CD4-positive, alpha-beta T cell (primary cell): ENCODE measurements around the gene WDR76. TPM values are rescaled to one million over a fixed set of nuclear protein-coding genes. Genes with fewer than 3 reads are reported as not detected.

Experiments
- ATAC-seq: fragments of 200-7000 bp; cut with Tn5 transposase; one replicate; pipeline ENCODE4 v1.10.0; 2022; ENCODE audit warnings: mild to moderate bottlenecking; ENCODE audit not compliant: poor library complexity
- CTCF ChIA-PET: fragments of 350-600 bp; sonication (Branson Sonifier 250); formaldehyde crosslinking; loops from one replicate; lab custom pipeline; 2021; ENCODE audit warnings: antibody characterized with exemption, inconsistent platforms; lab: Charles Lee
- POLR2A ChIA-PET: fragments of 350-600 bp; sonication (Branson Sonifier 250); formaldehyde crosslinking; loops from one replicate; lab custom pipeline; 2021; ENCODE audit warnings: antibody characterized with exemption, inconsistent platforms; lab: Charles Lee
- DNase-seq, 14 experiments: peaks; one replicate each; pipeline ENCODE4 v3.0.0-alpha.2; 2013 to 2020; ENCODE audit warnings: mixed read lengths in 2 of 14
- H3K27ac ChIP-seq, 2 donors: one replicate each; pipeline versions ENCODE4 v1.5.1 to v1.7.0; 2013; ENCODE audit warnings: low read length in 2 of 2, low read depth in 1 of 2, mild to moderate bottlenecking in 1 of 2
- H3K27me3 ChIP-seq, 2 experiments: 1 replicate in 1 of 2; 2 replicates in 1 of 2; pipeline versions ENCODE4 v1.6.1 to v1.7.0; 2013; ENCODE audit warnings: low read length in 2 of 2, control low read depth in 1 of 2, mild to moderate bottlenecking in 1 of 2, moderate library complexity in 1 of 2; ENCODE audit not compliant: insufficient read depth in 2 of 2, control insufficient read depth in 1 of 2
- H3K36me3 ChIP-seq: one replicate; pipeline ENCODE4 v1.6.1; 2013; ENCODE audit warnings: low read length, control low read depth; ENCODE audit not compliant: insufficient read depth
- H3K4me1 ChIP-seq: one replicate; pipeline ENCODE4 v1.6.1; 2013; ENCODE audit warnings: low read length, control low read depth; ENCODE audit not compliant: insufficient read depth
- H3K4me3 ChIP-seq: one replicate; pipeline ENCODE4 v1.5.1; 2013; ENCODE audit warnings: mild to moderate bottlenecking, low read length, moderate library complexity
- H3K9me3 ChIP-seq, 2 experiments: 1 replicate in 1 of 2; 2 replicates in 1 of 2; pipeline versions ENCODE4 v1.6.1 to v1.7.0; 2013; ENCODE audit warnings: low read length in 2 of 2, mild to moderate bottlenecking in 2 of 2, control low read depth in 1 of 2, moderate library complexity in 1 of 2; ENCODE audit not compliant: control insufficient read depth in 1 of 2, insufficient read depth in 1 of 2
- H3K27ac Mint-ChIP-seq: one replicate; pipeline ENCODE4 v1.8.0; 2020; ENCODE audit warnings: mixed read lengths
- H3K27me3 Mint-ChIP-seq: one replicate; pipeline ENCODE4 v1.8.0; 2021; ENCODE audit warnings: mixed read lengths
- H3K36me3 Mint-ChIP-seq: one replicate; pipeline ENCODE4 v1.8.0; 2021; ENCODE audit warnings: low read depth, mixed read lengths
- H3K4me1 Mint-ChIP-seq: one replicate; pipeline ENCODE4 v1.8.0; 2021; ENCODE audit warnings: low read depth, mixed read lengths
- H3K4me3 Mint-ChIP-seq: one replicate; pipeline ENCODE4 v1.8.0; 2020; ENCODE audit warnings: mild to moderate bottlenecking, mixed read lengths
- H3K9me3 Mint-ChIP-seq: one replicate; pipeline ENCODE4 v1.8.0; 2020; ENCODE audit warnings: mixed read lengths
- intact Hi-C, 2 experiments: fragments of 100-400 bp; cut with DNase I in 1 of 2; cut with micrococcal nuclease in 1 of 2; formaldehyde crosslinking; loops; one replicate each; pipeline versions ENCODE4 v1.15.1 to v1.9.0; 2023 to 2025; cut with DNase I, micrococcal nuclease
- total RNA-seq, 174 experiments: library from RNA in 2 of 174; stranded (reverse) in 2 of 174; gene quantifications; one replicate each; pipeline ENCODE4 v1.2.3 and lab custom pipeline; 2021 to 2026
- TF ChIP-seq, protein P1 (sequence below): fragments of 200-600 bp; IDR thresholded peaks from one replicate; pipeline ENCODE4 v1.8.0; 2022; ENCODE audit warnings: antibody characterized with exemption, mild to moderate bottlenecking

Gene WDR76
- total RNA-seq, 2 experiments from 2014 or later = 7.0 to 8.6 TPM

- Mint-ChIP-seq H3K9me3 (no peaks in the 10 kb centered on the region), H3K4me3 (peak overlapping the region; percentile 99), H3K27ac (peak overlapping the region; percentile 99), H3K4me1 (peaks cover 70% of the 10 kb centered on the region), H3K27me3 (no peaks in the 10 kb centered on the region), H3K36me3 (peaks cover 70% of the 10 kb centered on the region)
- DNase-seq = no peak
- H3K9me3 ChIP-seq = peaks cover 0 to 4% of the 10 kb centered on the region in 2 experiments
- peaks cover 38% of the 10 kb centered on the region for H3K4me1 ChIP-seq
- H3K27me3 ChIP-seq = peaks cover 0 to 3% of the 10 kb centered on the region in 2 experiments
- peaks cover 43% of the 10 kb centered on the region for H3K36me3 ChIP-seq
- H3K27ac ChIP-seq = peak overlapping the region; percentile 98 to 99
- ATAC-seq = no peak
- H3K4me3 ChIP-seq = peak overlapping the region; percentile 100
- intact Hi-C loops = loop anchor here (5.0 to 10.0 kb wide), 2 partner anchors 34 to 279 kb away; partner anchors contain the start of genes WDR76 (in 2 of the 2) and MAP1A (in 1 of the 2)
- CTCF ChIA-PET = interaction anchor here (0.6 to 1.3 kb wide), 2 partner anchors 8 to 17 kb away, joined by 3 to 4 read pairs; partner anchors contain the start of gene ELL3
- POLR2A ChIA-PET = interaction anchor here (1.4 to 4.4 kb wide), 3 partner anchors 17 to 44 kb away, joined by 5 to 55 read pairs (median 18); partner anchors contain the start of genes ELL3 and MFAP1
- TF ChIP-seq, protein P1, sequence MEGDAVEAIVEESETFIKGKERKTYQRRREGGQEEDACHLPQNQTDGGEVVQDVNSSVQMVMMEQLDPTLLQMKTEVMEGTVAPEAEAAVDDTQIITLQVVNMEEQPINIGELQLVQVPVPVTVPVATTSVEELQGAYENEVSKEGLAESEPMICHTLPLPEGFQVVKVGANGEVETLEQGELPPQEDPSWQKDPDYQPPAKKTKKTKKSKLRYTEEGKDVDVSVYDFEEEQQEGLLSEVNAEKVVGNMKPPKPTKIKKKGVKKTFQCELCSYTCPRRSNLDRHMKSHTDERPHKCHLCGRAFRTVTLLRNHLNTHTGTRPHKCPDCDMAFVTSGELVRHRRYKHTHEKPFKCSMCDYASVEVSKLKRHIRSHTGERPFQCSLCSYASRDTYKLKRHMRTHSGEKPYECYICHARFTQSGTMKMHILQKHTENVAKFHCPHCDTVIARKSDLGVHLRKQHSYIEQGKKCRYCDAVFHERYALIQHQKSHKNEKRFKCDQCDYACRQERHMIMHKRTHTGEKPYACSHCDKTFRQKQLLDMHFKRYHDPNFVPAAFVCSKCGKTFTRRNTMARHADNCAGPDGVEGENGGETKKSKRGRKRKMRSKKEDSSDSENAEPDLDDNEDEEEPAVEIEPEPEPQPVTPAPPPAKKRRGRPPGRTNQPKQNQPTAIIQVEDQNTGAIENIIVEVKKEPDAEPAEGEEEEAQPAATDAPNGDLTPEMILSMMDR = no peak
Measured at GRCh38 chr15:43793647-43794046, 33.2 kb upstream of the WDR76 start.

DNA sequence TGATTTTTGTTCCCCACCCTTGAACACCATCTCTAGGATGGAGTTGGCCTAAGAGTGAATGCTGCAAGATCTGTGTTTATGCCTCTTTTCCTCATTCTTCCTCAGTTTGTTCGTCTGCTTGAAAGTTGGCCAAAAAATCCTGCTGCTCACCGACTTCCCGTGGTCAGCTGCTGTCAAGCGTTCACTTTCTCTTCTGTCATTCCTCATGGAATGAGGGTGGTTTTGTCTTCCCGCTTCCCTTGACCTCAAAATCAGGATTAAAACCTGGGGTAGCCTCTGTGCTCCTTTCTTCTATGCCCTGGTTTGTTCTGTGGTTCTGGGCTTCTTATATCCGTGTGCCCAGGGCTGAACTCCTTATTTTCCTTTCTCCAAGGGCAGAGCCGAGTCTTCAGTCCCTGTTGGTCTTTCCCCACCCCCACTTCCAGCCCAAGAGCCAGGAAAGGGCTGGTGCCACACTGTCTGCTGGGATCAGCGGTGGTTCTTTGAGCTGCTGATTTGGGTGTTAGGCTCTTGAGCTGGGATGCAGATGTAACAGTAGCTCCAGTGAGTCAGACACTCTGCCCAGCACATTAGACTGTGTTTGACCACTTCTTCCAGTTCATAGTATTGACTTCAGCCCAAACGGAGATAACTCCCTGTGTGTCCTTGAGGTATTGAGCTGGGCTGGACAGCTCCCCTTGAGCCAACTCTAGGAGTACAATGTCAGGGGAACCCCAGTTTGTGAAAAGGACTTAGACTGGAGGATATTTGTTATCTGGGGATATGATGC lies 32.3 kb upstream of the WDR76 start:
- no peak for ATAC-seq
- H3K27ac ChIP-seq = peak overlapping the region; percentile 5 to 18
- peaks cover 0 to 3% of the 10 kb centered on the region in 2 experiments for H3K27me3 ChIP-seq
- Mint-ChIP-seq H3K9me3 (no peaks in the 10 kb centered on the region), H3K36me3 (peaks cover 78% of the 10 kb centered on the region), H3K4me3 (peak overlapping the region; percentile 99), H3K4me1 (peaks cover 78% of the 10 kb centered on the region), H3K27ac (peak overlapping the region; percentile 99), H3K27me3 (no peaks in the 10 kb centered on the region)
- ChIA-PET CTCF (interaction anchor here (0.6 to 1.3 kb wide), 2 partner anchors 9 to 18 kb away, joined by 3 to 4 read pairs; partner anchors contain the start of gene ELL3), POLR2A (interaction anchor here (1.0 to 6.8 kb wide), 7 partner anchors 18 to 743 kb away, joined by 3 to 55 read pairs (median 5); partner anchors contain the start of genes EIF3J, ELL3 and MFAP1)
- H3K4me1 ChIP-seq = peaks cover 45% of the 10 kb centered on the region
- no peak overlapping the region for H3K4me3 ChIP-seq
- peaks cover 0 to 4% of the 10 kb centered on the region in 2 experiments for H3K9me3 ChIP-seq
- TF ChIP-seq, protein P1 = no peak
- intact Hi-C loops = loop anchor here (5.0 to 10.0 kb wide), 2 partner anchors 33 to 280 kb away; partner anchors contain the start of genes WDR76 (in 2 of the 2) and MAP1A (in 1 of the 2)
- peaks cover 51% of the 10 kb centered on the region for H3K36me3 ChIP-seq
- DNase-seq = no peak

DNA sequence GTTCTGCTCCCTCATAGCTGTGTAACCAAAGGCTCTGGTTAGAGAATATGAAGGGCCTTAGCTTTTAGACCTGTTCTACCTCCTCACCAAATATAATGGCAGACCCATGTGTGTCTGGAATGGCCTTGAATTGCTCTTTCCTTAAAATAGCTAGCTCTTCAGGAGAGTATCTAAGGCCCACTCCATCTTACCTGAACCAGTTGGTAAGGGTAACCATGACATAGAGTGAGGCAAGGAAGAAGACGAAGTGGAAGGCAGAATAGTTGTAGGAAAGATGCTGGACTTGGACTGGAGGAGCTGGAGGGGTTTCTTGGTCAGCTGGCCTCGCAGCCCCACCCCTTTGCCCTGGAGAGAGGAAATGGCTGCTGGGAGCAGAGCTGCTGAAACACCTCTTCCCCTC lies 31.6 kb upstream of the WDR76 start:
- TF ChIP-seq, protein P1 = no peak
- Histone ChIP-seq H3K27me3 (peaks cover 0 to 3% of the 10 kb centered on the region in 2 experiments), H3K36me3 (peaks cover 54% of the 10 kb centered on the region), H3K4me1 (peaks cover 53% of the 10 kb centered on the region), H3K9me3 (peaks cover 0 to 4% of the 10 kb centered on the region in 2 experiments), H3K4me3 (no peak overlapping the region), H3K27ac (peak overlapping the region in 1 of 2 donors; percentile 5)
- Mint-ChIP-seq H3K4me1 (peaks cover 85% of the 10 kb centered on the region), H3K9me3 (no peaks in the 10 kb centered on the region), H3K36me3 (peaks cover 82% of the 10 kb centered on the region), H3K27ac (peak overlapping the region; percentile 99), H3K4me3 (peak overlapping the region; percentile 99), H3K27me3 (no peaks in the 10 kb centered on the region)
- POLR2A ChIA-PET = interaction anchor here (1.0 to 6.8 kb wide), 6 partner anchors 18 to 742 kb away, joined by 3 to 48 read pairs (median 4); partner anchors contain the start of genes EIF3J, ELL3 and MFAP1
- DNase-seq (no peak), ATAC-seq (no peak)
- CTCF ChIA-PET = interaction anchor here (2.4 kb wide), 1 partner anchor 18 kb away, joined by 6 read pairs; the partner anchor contains the start of gene ELL3
- intact Hi-C loops = loop anchor here in 1 of 2 experiments (10.0 kb wide), 1 partner anchor 280 kb away; the partner anchor contains the start of gene MAP1A
